Peyer's patch (tissue), 4 donors: ENCODE measurements around the gene PSAT1.

Source experiments
- CTCF ChIP-seq, 6 experiments: fragments of 450-650 bp in 4 of 6; fragments of 200-600 bp in 2 of 6; sonication (generic) in 1 of 6; IDR thresholded peaks; one replicate each; pipeline ENCODE4 v1.5.1; 2017 to 2019; ENCODE audit warnings: antibody characterized with exemption in 6 of 6, mild to moderate bottlenecking in 3 of 6, moderate library complexity in 1 of 6
- POLR2A ChIP-seq, 2 donors: fragments of 450-650 bp; IDR thresholded peaks; one replicate each; pipeline ENCODE4 v1.5.1; 2017; ENCODE audit warnings: antibody characterized with exemption in 2 of 2, mild to moderate bottlenecking in 2 of 2, moderate library complexity in 2 of 2

GRCh38 chr9:78363221-78363620 lies 66.3 kb downstream of the PSAT1 start:
- TF ChIP-seq CTCF (IDR thresholded peaks at IDR 0.05) = no peak
- TF ChIP-seq POLR2A (IDR thresholded peaks at IDR 0.05) = no peak
